ENCODE results near the gene PSMD9. TPM values are rescaled to one million over a fixed set of nuclear protein-coding genes. Genes with fewer than 3 reads are reported as not detected.
"Not testable (repeated sequence)": the region's sequence is repeated elsewhere in the genome, so short reads cannot be mapped to it uniquely, and the experiment has no call there.

Gene PSMD9
- total RNA-seq, 1 donor from 2014 or later = 85.3 TPM

DNA sequence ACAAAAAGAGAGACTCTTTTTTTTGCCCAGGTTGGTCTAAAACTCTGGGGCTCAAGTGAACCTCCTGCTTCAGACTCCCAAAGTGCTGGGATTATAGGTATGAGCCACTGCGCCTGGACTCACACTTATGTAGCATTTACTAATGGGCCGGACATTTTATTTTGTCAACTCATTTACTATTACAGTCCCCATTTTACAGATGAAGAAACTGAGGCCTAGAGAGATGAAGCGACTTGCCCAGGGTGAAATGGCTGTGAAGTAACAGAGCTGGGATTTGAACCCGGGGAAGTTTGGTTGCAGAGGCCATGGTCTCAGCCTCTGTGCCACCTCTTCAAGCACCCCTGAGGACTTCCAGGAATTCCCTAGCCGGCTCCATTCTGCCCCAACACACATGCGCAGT lies 39.4 kb upstream of the PSMD9 start:
- TF ChIP-seq, protein P1, sequence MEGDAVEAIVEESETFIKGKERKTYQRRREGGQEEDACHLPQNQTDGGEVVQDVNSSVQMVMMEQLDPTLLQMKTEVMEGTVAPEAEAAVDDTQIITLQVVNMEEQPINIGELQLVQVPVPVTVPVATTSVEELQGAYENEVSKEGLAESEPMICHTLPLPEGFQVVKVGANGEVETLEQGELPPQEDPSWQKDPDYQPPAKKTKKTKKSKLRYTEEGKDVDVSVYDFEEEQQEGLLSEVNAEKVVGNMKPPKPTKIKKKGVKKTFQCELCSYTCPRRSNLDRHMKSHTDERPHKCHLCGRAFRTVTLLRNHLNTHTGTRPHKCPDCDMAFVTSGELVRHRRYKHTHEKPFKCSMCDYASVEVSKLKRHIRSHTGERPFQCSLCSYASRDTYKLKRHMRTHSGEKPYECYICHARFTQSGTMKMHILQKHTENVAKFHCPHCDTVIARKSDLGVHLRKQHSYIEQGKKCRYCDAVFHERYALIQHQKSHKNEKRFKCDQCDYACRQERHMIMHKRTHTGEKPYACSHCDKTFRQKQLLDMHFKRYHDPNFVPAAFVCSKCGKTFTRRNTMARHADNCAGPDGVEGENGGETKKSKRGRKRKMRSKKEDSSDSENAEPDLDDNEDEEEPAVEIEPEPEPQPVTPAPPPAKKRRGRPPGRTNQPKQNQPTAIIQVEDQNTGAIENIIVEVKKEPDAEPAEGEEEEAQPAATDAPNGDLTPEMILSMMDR (IDR thresholded peaks at IDR 0.05; ENCODE audit: insufficient read depth, low read length, severe bottlenecking) = no peak
- no peak for FAIRE-seq
- Histone ChIP-seq H3K27me3 (ENCODE audit: control insufficient read depth, insufficient read depth, low read length) (no peaks in the 10 kb centered on the region), H3K4me3 (ENCODE audit: low read depth, low read length) (no peak overlapping the region), H3K36me3 (ENCODE audit: control insufficient read depth, insufficient read depth, low read length) (no peaks in the 10 kb centered on the region)
- no peak for DNase-seq (ENCODE audit: low read depth)

DNA sequence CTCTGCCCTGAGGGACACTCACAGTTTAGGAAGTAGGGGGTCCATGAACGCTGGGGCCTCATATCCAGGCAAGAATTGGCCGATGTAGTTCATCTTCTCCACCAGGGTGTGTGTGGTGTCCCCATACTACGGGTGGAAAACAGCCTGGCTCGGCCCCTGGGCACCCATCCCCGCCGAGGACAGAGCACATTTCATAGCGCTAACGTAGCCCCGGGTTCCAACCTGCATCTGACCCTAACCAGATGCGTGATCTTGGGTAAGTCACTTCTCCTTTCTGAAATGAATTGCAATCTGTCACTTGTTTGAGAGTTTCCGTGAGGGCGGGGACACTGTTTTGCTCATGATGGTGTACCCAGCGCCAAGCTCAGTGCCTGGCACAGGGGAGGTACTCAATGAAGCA lies 38.9 kb upstream of the PSMD9 start:
- Histone ChIP-seq H3K4me3 (ENCODE audit: low read depth, low read length) (no peak overlapping the region), H3K27me3 (ENCODE audit: control insufficient read depth, insufficient read depth, low read length) (no peaks in the 10 kb centered on the region), H3K36me3 (ENCODE audit: control insufficient read depth, insufficient read depth, low read length) (no peaks in the 10 kb centered on the region)
- DNase-seq (ENCODE audit: low read depth) (no peak), FAIRE-seq (no peak)
- TF ChIP-seq, protein P1 (IDR thresholded peaks at IDR 0.05; ENCODE audit: insufficient read depth, low read length, severe bottlenecking) = no peak

DNA sequence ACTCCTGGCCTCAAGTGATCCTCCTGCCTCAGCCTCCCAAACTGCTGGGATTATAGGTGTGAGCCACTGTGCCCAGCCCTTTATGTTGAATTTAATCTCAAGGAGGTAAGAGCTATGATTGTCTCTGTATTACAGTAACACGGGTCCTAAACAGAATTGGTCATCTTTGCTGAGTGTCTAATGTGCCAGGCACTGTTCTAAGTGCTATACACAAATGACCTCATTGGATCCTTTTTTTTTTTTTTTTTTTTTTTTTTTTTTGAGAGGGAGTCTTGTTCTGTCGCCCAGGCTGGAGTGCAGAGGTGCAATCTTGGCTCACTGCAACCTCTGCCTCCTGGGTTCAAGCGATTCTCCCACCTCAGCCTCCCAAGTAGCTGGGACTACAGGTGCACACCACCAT lies 36.2 kb upstream of the PSMD9 start:
- FAIRE-seq; DNase-seq (ENCODE audit: low read depth); H3K36me3 ChIP-seq (ENCODE audit: control insufficient read depth, insufficient read depth, low read length); H3K27me3 ChIP-seq (ENCODE audit: control insufficient read depth, insufficient read depth, low read length); H3K4me3 ChIP-seq (ENCODE audit: low read depth, low read length): not testable (repeated sequence)

DNA sequence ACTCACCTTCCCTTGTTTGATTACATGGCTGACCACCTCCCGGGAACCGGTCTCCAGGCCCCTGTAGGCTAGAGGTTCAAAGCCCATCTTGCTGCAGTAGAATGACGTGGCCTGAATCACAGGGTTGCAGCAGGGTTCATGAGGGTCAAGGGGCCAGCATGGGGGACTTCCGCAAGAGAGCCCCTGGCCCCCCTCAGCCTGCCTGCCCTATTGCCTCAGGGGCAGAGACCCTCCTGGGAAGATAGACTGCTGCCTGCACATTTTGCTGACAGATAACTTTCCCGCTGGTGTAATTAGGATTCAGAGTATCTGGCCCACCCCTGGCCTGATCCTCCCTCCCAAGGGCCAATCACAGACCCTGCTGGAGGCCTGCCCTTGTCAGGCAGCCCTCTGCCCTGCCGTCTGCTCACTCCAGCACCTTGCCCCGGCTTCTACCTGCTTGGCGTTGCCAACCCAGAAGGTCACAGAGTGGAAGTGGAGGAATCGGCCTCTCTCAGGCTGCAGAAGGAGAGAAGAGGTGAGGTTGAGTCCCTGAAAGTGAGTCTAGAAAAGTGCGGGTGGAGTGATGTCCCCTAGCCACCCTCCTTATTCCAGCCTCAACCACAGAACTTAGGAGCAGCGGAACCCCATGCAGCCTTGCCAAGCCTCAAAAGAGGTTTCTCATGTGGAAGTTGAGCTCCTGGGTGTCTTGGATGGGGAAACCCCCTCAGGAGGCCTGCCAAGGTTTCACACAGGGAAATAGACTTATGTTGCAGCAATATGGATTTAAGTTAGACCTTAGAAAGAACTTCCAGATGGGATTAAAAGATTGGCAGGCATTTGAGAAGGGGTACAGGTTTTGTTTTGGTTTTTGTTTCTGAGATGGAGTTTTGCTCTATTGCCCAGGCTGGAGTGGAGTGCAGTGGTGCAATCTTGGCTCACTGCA lies 31.0 kb upstream of the PSMD9 start:
- H3K27me3 ChIP-seq (ENCODE audit: control insufficient read depth, insufficient read depth, low read length) = no peaks in the 10 kb centered on the region
- no peak for FAIRE-seq
- TF ChIP-seq, protein P1 (IDR thresholded peaks at IDR 0.05; ENCODE audit: insufficient read depth, low read length, severe bottlenecking) = no peak
- H3K36me3 ChIP-seq (ENCODE audit: control insufficient read depth, insufficient read depth, low read length) = no peaks in the 10 kb centered on the region
- DNase-seq (ENCODE audit: low read depth) = no peak
- no peak overlapping the region for H3K4me3 ChIP-seq (ENCODE audit: low read depth, low read length)

DNA sequence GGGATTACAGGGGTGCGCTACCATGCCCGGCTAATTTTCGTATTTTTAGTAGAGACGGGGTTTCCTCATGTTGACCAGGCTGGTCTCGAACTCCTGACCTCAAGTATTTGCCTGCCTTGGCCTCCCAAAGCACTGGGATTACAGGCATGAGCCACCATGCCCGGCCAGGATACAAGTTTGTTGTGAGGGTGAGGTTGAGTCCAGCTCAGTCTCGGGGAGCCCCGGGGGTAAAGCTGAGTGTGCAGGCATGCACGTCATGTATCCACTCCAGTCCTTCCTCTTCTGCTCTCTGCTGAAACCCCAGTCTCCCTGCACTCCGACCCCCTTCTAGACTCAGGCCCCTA lies 30.3 kb upstream of the PSMD9 start:
- Histone ChIP-seq H3K36me3 (ENCODE audit: control insufficient read depth, insufficient read depth, low read length) (no peaks in the 10 kb centered on the region), H3K4me3 (ENCODE audit: low read depth, low read length) (no peak overlapping the region), H3K27me3 (ENCODE audit: control insufficient read depth, insufficient read depth, low read length) (no peaks in the 10 kb centered on the region)
- TF ChIP-seq, protein P1 (IDR thresholded peaks at IDR 0.05; ENCODE audit: insufficient read depth, low read length, severe bottlenecking) = no peak
- no peak for DNase-seq (ENCODE audit: low read depth)
- FAIRE-seq = no peak

DNA sequence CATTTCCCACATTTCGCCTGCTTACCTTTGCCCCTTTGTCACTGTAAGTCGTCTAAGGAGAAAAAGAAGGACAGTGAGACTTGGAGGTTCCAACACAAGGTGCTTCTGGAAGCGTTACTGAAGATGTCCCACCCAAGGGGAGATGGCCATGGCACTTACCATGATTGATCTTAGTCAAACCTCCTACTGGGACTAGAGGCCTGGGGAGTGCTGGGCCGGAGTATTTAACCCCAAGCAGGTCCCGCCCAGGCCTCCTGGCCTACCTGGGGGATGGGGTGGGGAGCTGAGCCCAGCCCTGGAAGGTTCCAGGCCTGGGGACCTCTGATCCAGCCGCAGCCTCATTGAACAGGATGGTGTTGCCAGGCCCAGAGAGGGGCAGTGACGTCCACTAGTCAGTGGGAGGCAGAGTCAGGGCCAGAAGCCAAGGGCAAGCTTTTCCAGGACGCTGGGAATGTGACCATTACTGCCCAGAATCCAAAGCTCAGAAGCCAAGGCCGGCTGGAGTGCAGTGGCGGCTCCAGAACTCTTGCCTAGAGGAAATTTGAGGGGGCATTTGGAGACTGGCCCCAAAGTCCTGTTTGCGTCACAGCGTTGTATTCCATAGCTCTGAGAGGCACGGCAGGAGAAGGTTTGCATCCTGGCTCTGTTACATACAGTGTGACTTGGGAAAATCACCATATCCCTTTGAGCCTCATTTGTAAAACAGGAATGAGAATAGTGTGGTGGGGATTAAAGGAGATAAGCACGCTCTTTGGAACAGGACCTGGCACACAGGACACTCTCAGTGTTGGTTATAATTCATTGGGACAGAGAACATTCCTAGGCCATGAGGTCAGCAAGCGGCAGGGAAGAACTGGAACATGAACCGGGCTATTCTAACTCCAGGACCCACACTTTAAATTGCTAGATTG lies 29.7 kb upstream of the PSMD9 start, which contains the start of gene HPD:
HPD (minus strand) TSS at position 198 of the 911 bp plus-strand sequence; CDS start at position 162, 36 bp downstream.
- DNase-seq (ENCODE audit: low read depth) = peak; percentile 61
- peak; percentile 92 for FAIRE-seq

More for the DNA sequence above, 29.7 kb upstream of the PSMD9 start, which contains the start of gene HPD:
- no peaks in the 10 kb centered on the region for H3K27me3 ChIP-seq (ENCODE audit: control insufficient read depth, insufficient read depth, low read length)
- TF ChIP-seq, protein P1 (IDR thresholded peaks at IDR 0.05; ENCODE audit: insufficient read depth, low read length, severe bottlenecking) = no peak
- H3K4me3 ChIP-seq (ENCODE audit: low read depth, low read length) = no peak within 1 kb of the TSS
- H3K36me3 ChIP-seq (ENCODE audit: control insufficient read depth, insufficient read depth, low read length) = no peaks in the 10 kb centered on the region
